ENCODE measurements around the gene VWA8.

VWA8 gene

DNA sequence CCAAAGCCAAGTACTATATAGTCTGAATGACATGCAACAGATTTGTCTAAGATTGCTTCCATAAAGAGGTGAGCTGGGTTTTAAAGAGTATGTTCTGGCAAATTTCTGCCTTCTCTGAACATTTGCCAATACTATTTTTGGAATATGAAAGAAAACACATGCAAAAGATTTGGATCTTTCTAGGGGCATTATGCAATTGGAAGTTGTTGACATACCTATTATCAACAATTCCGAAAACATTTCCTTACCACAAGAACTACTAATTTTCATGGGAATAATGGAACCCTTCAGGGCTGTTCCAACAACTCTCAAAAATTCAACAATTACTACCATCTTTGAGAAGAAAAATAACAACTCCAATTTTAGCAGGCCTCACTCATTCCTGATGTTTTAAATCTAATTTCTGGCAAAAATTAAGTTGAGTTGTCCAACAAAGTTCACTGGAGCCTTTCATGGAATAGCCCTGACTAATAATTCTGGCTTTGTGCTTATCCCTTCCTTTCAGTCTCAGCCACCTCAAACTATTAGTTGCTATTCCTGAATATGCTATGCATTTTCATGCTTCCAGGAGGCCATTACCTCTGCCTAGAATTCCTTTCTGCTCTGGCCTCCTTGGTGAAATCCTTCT is 253.6 kb downstream of the VWA8 start:
- TF ChIP-seq, protein P1, sequence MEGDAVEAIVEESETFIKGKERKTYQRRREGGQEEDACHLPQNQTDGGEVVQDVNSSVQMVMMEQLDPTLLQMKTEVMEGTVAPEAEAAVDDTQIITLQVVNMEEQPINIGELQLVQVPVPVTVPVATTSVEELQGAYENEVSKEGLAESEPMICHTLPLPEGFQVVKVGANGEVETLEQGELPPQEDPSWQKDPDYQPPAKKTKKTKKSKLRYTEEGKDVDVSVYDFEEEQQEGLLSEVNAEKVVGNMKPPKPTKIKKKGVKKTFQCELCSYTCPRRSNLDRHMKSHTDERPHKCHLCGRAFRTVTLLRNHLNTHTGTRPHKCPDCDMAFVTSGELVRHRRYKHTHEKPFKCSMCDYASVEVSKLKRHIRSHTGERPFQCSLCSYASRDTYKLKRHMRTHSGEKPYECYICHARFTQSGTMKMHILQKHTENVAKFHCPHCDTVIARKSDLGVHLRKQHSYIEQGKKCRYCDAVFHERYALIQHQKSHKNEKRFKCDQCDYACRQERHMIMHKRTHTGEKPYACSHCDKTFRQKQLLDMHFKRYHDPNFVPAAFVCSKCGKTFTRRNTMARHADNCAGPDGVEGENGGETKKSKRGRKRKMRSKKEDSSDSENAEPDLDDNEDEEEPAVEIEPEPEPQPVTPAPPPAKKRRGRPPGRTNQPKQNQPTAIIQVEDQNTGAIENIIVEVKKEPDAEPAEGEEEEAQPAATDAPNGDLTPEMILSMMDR (IDR thresholded peaks at IDR 0.05) = no peak

DNA sequence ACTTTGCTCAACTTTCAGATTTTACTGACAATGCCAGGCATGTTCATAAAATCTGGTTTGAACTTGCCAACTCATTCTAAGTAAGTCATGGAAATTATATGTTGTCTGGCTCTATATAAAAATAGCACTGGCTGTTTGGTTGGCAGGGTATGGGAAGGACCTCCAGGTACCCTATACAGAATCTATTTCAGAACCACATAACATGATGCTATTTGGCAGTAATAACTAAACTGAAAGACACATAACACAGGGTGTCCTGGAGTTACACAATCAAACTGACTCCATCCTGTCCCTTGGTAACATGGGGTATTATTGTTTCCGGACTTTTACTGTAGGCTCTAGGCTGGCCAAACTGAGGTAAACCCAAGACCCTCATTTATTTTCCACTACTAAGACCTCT is 254.8 kb downstream of the VWA8 start:
- TF ChIP-seq, protein P1 (IDR thresholded peaks at IDR 0.05) = no peak

DNA sequence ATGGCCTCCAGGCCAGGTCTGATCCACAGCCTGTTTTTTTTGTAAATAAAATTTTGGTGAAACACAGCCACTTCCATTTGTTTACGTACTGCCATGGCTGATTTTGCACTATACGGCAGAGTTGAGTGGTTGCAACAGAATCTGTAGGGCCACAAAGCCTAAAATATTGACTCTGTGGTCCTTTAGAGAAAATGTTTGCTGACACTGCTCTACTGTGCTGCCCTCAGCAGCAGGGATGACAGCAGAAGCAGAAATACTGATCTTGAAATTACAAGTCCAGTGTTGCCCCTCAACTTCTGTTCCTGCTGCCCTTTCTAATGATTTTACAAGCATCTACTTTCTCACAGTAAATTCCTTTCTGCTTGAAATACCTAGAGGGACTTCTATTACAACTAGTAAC is 258.4 kb downstream of the VWA8 start:
- TF ChIP-seq, protein P1 (IDR thresholded peaks at IDR 0.05) = no peak

DNA sequence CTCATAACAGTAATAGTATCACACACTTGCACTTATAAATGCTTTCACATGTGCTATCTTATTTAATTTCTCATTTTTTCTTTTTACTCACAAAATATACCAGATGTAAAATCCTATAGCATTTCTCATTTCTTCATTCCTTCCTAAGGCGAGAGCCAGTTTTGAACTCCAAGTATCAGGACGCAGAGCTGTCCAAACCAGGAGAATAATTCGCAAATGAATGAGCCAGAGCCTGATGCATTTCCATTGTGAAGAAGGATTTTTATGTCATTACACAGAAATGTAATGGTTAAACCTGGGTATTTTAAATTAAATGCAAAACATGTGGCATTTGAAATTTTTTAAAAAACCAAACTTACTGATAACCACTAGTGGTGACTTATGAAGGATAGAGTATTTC is 259.2 kb downstream of the VWA8 start:
- TF ChIP-seq, protein P1 (IDR thresholded peaks at IDR 0.05) = no peak

DNA sequence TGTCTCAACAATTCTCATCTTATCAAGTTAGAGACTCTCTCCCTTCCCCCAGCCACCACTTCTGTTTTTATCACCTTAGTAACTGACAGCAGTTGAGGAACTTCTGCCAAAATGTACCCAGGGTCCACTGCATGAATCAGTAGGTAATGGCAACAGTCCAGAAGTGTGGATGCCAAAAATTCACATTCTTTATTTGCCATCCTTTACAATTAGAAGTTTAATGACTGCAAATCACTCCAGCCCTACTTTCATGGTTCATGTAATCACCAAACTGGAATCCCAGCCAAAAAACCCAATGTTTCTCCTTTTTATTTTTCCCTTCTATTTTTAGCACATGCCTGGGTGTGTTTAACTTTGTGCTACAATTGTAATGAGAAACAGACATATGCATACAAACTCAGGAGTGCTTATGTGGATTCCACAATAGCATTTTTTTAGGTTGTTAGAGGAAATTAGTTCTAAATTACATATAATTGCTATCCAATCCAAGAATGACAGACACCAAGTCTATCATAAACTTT is 260.1 kb downstream of the VWA8 start:
- TF ChIP-seq, protein P1 (IDR thresholded peaks at IDR 0.05) = no peak

DNA sequence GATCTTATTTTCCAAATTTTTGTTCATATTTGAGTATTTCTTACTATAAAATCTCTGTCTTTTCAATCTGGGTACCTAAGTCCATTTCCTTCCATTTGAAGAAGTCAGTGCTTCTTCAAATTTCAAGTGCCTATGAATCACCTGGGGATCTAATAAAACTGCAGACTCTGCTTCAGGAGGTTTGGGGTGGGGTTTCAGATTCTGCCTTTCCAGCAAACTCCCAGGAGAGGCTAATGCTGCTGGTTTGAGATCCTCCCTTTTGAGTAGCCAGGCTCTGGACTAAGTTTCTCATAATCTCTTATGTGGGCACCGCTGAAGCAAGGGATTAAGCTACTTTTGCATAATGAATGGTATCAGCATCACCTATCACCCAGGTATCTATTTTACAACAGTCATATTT is 261.1 kb downstream of the VWA8 start:
- TF ChIP-seq, protein P1 (IDR thresholded peaks at IDR 0.05) = no peak

DNA sequence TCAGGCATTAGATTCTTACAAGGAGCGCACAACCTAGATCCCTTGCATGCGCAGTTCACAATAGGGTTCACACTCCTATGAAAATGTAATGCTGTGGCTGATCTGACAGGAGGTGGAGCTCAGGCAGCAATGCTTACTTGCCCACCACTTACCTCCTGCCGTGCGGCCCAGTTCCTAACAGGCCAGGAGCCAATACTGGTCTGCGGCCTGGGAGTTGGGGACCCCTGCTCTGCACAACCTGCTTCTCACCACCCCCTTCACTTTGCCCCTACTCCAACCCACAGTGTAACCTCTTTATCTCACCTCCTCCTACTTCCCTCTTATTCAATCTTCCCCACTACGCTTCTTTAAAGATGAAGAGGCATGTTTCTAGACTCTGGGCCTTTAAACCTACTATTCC is 263.3 kb downstream of the VWA8 start:
- TF ChIP-seq, protein P1 (IDR thresholded peaks at IDR 0.05) = no peak
